Uterus (tissue), 4 donors: ENCODE data around the gene MLC1. TPM values are rescaled to one million over a fixed set of nuclear protein-coding genes. Genes with fewer than 3 reads are reported as not detected.

Experiments
- DNase-seq, 2 donors: peaks; one replicate each; pipeline ENCODE4 v3.0.0-alpha.2; 2019 to 2020
- H3K27ac ChIP-seq, 2 donors: fragments of 200-600 bp; sonication (generic); 1 replicate in 1 of 2; 2 replicates in 1 of 2; pipeline ENCODE4 v1.5.1; 2016 to 2018
- H3K27me3 ChIP-seq, 2 donors: fragments of 200-600 bp; sonication (generic); one replicate each; pipeline ENCODE4 v1.5.1; 2018 to 2019; ENCODE audit warnings: control low read depth in 1 of 2
- H3K36me3 ChIP-seq, 2 donors: fragments of 200-600 bp; sonication (generic); one replicate each; pipeline ENCODE4 v1.5.1; 2019; ENCODE audit warnings: control low read depth in 1 of 2
- H3K4me1 ChIP-seq, 2 donors: fragments of 200-600 bp; sonication (generic); one replicate each; pipeline ENCODE4 v1.5.1; 2018 to 2019; ENCODE audit warnings: control low read depth in 1 of 2
- H3K4me3 ChIP-seq, 2 donors: fragments of 200-600 bp; sonication (generic); 1 replicate in 1 of 2; 2 replicates in 1 of 2; pipeline ENCODE4 v1.5.1; 2018 to 2019; ENCODE audit warnings: mild to moderate bottlenecking in 1 of 2
- H3K9me3 ChIP-seq, 2 donors: fragments of 200-600 bp; sonication (generic); one replicate each; pipeline ENCODE4 v1.5.1; 2019; ENCODE audit warnings: control low read depth in 1 of 2
- CTCF ChIP-seq, 4 experiments: fragments of 200-600 bp in 2 of 4; fragments of 450-650 bp in 2 of 4; sonication (generic) in 2 of 4; IDR thresholded peaks; one replicate each; pipeline ENCODE4 v1.5.1; 2016 to 2019; ENCODE audit warnings: antibody characterized with exemption in 4 of 4, mild to moderate bottlenecking in 2 of 4, moderate library complexity in 1 of 4
- POLR2A ChIP-seq, 2 donors: fragments of 450-650 bp; IDR thresholded peaks; one replicate each; pipeline ENCODE4 v1.6.1; 2016; ENCODE audit warnings: antibody characterized with exemption in 2 of 2, mild to moderate bottlenecking in 1 of 2, moderate library complexity in 1 of 2
- intact Hi-C: fragments of 100-400 bp; cut with DNase I; formaldehyde crosslinking; loops from one replicate; pipeline ENCODE4 v1.15.1; 2023; ENCODE audit warnings: low total_unique reads
- total RNA-seq, 4 donors: library from RNA; depleted of rRNA in 3 of 4; stranded (reverse); fragments of >200 nt in 3 of 4; gene quantifications; one replicate each; pipeline versions ENCODE4 v1.1.0 to v1.2.4, GENCODE V29; 2014 to 2023
- donor health status: DM: yes; HTN: yes; CAD: no.

The MLC1 gene
- total RNA-seq, 4 donors from 2014 or later = 0.29 to 1.9 (median 0.40) TPM; not detected in 1

GRCh38 chr22:50046481-50047245 lies 38.6 kb downstream of the MLC1 start:
- no peak for DNase-seq
- no peak overlapping the region for H3K27ac ChIP-seq
- H3K4me1 ChIP-seq = no peaks in the 10 kb centered on the region
- H3K36me3 ChIP-seq = no peaks in the 10 kb centered on the region
- no peak overlapping the region for H3K4me3 ChIP-seq
- TF ChIP-seq POLR2A (IDR thresholded peaks at IDR 0.05) (no peak), CTCF (IDR thresholded peaks at IDR 0.05) (no peak)
- no peaks in the 10 kb centered on the region for H3K9me3 ChIP-seq
- intact Hi-C loops = no loop called here
- H3K27me3 ChIP-seq = no peaks in the 10 kb centered on the region

GRCh38 chr22:50046019-50046415 lies 39.2 kb downstream of the MLC1 start:
- Histone ChIP-seq H3K27me3 (no peaks in the 10 kb centered on the region), H3K36me3 (no peaks in the 10 kb centered on the region)
- no peak for DNase-seq

GRCh38 chr22:50045211-50046018 lies 39.8 kb downstream of the MLC1 start:
- Histone ChIP-seq H3K36me3 (no peaks in the 10 kb centered on the region), H3K27me3 (no peaks in the 10 kb centered on the region), H3K9me3 (no peaks in the 10 kb centered on the region), H3K4me3 (no peak overlapping the region), H3K4me1 (no peaks in the 10 kb centered on the region), H3K27ac (no peak overlapping the region)
- TF ChIP-seq POLR2A (IDR thresholded peaks at IDR 0.05) = no peak
- TF ChIP-seq CTCF (IDR thresholded peaks at IDR 0.05) = no peak
- intact Hi-C loops = no loop called here
- no peak for DNase-seq

More at GRCh38 chr22:50046019-50046415, 39.2 kb downstream of the MLC1 start:
- TF ChIP-seq POLR2A (IDR thresholded peaks at IDR 0.05) = no peak
- TF ChIP-seq CTCF (IDR thresholded peaks at IDR 0.05) = no peak
- intact Hi-C loops = no loop called here
- Histone ChIP-seq H3K27ac (no peak overlapping the region), H3K9me3 (no peaks in the 10 kb centered on the region), H3K4me3 (no peak overlapping the region), H3K4me1 (no peaks in the 10 kb centered on the region)

- no peak for DNase-seq
- Histone ChIP-seq H3K36me3 (no peaks in the 10 kb centered on the region), H3K4me3 (no peak overlapping the region), H3K27me3 (no peaks in the 10 kb centered on the region), H3K9me3 (no peaks in the 10 kb centered on the region), H3K4me1 (no peaks in the 10 kb centered on the region), H3K27ac (no peak overlapping the region)
- TF ChIP-seq POLR2A (IDR thresholded peaks at IDR 0.05) (no peak), CTCF (IDR thresholded peaks at IDR 0.05) (no peak)
- intact Hi-C loops = no loop called here
Measured at GRCh38 chr22:50044485-50045118, 40.6 kb downstream of the MLC1 start.
